Measurements from ENCODE around the gene ANTXRL.
"Not testable (repeated sequence)": the region's sequence is repeated elsewhere in the genome, so short reads cannot be mapped to it uniquely, and the experiment has no call there.

Gene ANTXRL

GRCh38 chr10:46374410-46374809 lies 87.6 kb downstream of the ANTXRL start:
- not testable (repeated sequence) for DNase-seq

GRCh38 chr10:46375406-46375805 lies 88.6 kb downstream of the ANTXRL start, which contains the start of gene ANXA8L1:
Gene ANXA8L1 (plus strand): TSS chr10:46375776. CDS start chr10:46375852, 76 bp downstream.
- DNase-seq, result not testable (repeated sequence)

GRCh38 chr10:46377022-46377421 lies 90.2 kb downstream of the ANTXRL start:
- DNase-seq, result not testable (repeated sequence)

GRCh38 chr10:46377651-46378050 lies 90.9 kb downstream of the ANTXRL start:
- not testable (repeated sequence) for DNase-seq

- not testable (repeated sequence) for DNase-seq
These were observed 91.3 kb downstream of the ANTXRL start for GRCh38 chr10:46378108-46378507.

- not testable (repeated sequence) for DNase-seq
These were observed 92.5 kb downstream of the ANTXRL start for GRCh38 chr10:46379233-46379848.
